ENCODE measurements around the gene PLPPR3.
A peak's percentile ranks its signal among the peaks of the same experiment; 100 is the strongest.
"Not testable (repeated sequence)": the region's sequence is repeated elsewhere in the genome, so short reads cannot be mapped to it uniquely, and the experiment has no call there.

The PLPPR3 gene

DNA sequence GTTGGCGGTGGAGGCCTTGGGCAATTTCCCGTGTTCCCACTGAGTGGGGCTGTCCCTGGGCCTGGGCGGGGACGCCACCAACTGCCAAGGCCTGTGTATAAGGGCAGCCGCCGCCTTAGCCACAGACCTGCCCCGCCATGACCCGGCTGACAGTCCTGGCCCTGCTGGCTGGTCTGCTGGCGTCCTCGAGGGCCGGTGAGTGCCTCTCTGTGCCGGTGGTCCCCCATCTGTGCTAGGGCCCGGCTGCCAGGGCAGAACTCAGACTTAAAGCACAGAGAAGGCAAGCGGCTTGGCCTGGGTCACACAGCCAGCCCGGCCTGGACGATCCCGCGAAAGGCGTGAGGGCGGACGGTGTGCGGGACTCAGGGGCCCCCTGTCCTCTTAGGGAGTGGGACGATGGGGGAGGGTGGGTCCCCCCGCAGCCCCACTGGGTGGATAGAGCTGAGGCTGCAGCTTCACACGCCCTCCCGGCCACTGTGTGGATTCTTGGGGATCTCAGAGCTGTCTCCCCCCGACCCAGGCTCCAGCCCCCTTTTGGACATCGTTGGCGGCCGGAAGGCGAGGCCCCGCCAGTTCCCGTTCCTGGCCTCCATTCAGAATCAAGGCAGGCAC, 6.1 kb upstream of the PLPPR3 start, which contains the start of gene AZU1:
Gene AZU1, plus strand, starts transcription at position 128 of the 612 bp plus-strand sequence. Its CDS starts 10 bp downstream, at position 138.
- DNase-seq (ENCODE audit: low spot score): no peak

DNA sequence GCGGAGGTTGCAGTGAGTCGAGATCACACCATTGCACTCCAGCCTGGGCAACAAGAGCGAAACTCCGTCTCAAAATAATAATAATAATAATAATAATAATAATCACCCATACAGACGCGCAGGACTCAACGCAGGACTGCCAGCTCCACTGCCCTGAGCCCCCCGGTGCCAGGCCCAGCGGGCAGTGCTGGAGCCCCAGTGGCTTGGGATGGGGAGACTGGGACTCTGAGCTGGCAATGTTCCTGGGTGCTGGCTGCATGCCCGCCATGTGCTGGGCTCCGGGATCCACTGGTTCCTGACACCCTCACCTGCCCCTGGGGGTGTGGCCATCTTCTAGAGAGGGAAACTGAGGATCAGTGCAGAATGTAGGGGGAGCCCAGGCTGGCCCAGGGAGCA, 5.6 kb upstream of the PLPPR3 start:
- DNase-seq (ENCODE audit: low spot score): no peak

DNA sequence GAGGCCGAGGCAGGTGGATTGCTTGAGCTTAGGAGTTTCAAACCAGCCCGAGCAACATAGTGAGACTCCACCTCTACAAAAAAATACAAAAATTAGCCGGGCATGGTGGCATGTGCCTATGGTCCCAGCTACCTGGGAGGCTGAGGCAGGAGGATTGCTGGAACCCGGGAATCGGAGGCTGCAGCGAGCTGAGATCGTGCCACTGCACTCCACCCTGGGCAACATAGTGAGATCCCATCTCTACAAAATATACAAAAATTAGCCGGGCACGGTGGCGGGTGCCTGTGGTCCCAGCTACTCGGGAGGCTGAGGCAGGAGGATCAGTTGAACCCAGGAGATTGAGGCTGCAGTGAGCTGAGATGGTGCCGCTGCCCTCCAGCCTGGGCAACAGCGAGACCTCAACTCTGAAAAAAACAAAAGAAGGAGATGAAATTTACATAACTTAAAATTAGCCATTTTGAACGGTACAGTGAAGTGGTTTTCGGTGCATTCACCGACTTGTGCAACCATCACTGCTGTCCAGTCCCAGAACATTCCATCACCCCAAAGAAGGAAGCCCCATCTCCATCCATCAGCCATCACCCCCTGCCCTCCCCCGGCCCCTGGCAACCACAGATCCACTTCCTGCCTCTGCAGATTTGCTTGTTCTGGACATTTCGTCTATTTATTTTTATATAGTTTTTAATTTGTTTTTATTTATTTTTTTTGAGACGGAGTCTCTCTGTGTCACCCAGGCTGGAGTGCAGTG, 4.3 kb upstream of the PLPPR3 start:
- DNase-seq (ENCODE audit: low spot score): no peak

DNA sequence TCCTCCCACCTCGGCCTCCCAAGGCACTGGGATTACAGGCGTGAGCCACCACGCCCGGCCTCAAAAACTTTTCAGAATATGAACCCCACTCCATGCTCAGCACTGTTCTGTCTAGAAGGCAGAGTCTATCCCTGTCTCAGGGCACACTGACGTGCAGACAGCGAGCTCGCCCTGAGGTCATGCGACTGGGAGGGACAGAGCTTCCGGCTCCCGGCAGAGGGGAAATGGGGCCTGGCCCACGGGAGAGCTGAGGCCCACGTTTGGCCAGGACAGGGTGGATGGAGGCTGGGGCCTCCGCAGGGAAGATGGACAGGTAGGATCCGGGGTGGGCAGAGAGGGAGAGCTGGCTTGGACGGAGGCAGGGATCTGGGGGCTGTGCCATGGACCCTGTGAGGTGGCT, 3.1 kb upstream of the PLPPR3 start:
- no peak for DNase-seq (ENCODE audit: low spot score)

DNA sequence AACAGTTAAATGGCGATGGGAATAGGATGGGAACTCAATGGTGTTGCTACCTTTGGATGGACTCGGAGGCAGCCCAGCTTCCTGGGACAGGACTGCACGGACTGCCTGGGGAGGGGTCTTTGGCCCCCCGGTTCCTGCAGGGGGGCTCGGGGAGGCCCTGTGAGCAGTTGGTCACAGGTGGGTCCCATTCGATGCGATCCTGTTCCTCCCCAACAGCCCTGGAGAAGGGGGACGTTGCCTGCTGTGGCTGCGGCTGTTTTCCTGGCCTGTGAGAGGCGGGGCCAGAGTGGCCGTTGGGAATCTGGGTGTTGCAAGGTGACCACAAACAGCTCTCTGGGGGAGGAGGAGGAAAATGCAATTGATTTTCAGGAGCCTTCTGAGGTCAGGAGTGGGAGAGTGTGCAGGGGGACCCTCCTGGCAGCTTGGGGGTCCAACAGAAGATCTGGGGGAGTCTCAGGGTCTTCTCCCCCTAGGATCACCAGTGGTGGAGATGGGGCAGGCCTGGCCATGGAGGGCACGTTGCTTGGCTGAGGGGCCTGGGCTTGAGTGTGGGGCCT, 1.9 kb upstream of the PLPPR3 start:
- no peak for DNase-seq (ENCODE audit: low spot score)

DNA sequence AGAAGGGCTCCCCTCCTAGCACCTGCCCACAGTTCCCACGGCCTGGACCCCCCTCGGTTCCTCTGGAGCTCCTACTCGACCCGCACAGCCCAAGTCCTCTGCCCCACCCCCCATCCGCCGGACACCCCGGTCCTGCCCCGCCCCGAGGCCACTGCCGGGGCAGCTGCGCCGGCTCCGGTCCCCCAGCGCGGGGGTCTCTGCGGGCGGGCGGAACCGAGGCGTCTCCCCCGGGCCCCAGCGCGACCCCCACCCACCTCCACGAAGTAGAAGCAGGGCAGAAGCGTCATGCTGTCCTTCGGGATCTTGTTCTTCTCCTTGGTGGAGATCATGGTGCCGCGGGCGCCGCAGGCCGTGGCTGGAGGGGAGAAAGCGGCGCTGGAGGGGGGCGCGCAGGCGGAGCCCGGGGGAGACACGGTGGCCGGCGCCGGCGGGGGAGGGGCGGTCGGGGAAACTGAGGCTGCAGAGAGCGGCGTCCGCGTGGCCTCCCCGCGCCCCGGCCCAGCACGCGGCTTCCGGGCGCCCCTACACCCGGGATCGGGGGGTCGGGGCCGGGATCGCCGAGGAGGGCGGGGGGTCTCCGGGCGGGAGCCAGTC, 427 bp downstream of the PLPPR3 start:
- peak; percentile 71 for DNase-seq (ENCODE audit: low spot score)

DNA sequence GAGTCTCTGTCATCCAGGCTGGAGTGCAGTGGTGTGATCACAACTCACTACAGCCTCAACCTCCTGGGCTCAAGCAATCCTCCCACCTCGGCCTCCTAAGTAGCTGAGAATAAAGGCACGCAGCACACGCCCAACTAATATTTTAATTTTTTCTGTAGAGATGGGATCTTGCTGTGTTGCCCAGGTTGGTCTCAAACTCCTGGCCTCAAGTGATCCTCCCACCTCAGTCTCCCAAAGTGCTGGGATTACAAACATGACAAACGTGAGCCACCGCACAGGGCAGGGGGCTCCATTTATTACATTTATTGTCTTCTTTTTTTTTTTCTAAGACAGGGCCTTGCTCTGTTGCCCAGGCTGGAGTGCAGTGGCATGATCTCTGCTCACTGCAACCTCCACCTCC, 1.5 kb downstream of the PLPPR3 start:
- DNase-seq (ENCODE audit: low spot score): not testable (repeated sequence)

DNA sequence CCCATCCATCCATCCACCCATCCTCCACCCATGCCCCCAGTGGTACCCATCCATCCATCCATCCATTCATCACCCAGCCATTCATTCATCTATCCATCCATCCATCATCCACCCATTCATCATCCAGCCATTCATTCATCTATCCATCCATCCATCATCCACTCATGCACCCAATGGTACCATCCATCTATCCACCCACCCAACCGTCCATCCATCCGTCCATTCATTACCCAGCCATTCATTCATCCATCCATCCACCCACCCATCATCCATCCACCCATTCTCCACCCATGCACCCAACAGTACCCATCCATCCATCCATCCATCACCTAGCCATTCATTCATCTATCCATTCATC, 5.3 kb downstream of the PLPPR3 start:
- no peak for DNase-seq (ENCODE audit: low spot score)

DNA sequence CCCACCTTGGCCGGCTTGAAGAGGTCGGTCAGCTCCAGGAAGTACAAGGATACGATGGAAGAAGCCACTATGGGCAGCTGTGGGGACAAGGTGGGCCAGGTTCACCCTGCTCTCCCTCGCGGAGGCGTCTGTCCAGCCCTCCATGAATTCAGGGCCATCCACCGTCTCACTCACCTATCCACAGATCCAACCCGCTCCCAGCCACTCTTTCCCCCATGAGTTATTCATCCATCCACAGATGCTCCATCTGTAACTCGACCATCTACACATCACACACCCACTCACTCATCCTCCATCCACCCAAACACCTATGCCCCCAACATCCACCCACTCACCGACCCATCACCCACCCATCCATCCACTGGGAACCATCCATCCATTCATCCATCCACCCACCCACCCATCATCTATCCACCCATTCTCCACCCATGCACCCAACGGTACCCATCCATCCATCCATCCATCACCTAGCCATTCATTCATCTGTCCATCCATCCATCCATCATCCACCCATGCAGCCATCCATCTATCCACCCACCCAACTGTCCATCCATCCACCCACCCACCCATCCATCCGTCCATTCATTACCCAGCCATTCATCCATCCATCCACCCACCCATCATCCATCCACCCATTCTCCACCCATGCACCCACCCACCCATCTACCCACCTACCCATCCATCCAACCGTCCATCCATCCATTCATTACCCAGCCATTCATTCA, 5.8 kb downstream of the PLPPR3 start:
- no peak for DNase-seq (ENCODE audit: low spot score)

DNA sequence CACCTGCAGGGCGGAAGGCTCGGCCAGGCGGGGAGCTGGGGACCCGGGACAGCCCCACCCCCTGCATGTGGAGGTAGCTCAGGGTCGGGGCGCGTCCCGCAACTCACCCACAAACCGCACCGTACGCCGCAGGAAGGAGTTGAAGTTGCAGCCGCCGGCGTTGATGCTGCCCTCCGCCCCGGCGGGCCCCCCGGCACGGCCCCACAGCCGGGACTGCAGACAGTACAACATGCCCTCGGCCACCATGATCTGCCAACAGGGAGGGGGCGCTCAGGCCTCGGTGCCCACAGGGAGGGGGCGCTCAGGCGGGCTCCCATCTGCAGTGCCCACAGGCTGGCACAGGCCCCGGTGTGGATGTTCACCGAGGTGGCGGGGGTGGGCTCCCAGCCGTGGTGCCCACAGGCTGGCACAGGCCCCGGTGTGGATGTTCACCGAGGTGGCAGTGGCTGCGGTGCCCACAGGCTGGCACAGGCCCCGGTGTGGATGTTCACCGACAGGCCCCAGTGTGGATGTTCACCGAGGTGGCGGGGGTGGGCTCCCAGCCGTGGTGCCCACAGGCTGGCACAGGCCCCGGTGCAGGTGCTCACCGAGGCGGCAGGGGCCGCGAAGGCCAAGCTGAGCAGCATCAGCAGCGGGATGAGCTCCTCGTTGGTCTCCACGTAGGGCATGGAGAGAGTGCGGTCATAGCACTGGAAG, 6.5 kb downstream of the PLPPR3 start:
- DNase-seq (ENCODE audit: low spot score): no peak

DNA sequence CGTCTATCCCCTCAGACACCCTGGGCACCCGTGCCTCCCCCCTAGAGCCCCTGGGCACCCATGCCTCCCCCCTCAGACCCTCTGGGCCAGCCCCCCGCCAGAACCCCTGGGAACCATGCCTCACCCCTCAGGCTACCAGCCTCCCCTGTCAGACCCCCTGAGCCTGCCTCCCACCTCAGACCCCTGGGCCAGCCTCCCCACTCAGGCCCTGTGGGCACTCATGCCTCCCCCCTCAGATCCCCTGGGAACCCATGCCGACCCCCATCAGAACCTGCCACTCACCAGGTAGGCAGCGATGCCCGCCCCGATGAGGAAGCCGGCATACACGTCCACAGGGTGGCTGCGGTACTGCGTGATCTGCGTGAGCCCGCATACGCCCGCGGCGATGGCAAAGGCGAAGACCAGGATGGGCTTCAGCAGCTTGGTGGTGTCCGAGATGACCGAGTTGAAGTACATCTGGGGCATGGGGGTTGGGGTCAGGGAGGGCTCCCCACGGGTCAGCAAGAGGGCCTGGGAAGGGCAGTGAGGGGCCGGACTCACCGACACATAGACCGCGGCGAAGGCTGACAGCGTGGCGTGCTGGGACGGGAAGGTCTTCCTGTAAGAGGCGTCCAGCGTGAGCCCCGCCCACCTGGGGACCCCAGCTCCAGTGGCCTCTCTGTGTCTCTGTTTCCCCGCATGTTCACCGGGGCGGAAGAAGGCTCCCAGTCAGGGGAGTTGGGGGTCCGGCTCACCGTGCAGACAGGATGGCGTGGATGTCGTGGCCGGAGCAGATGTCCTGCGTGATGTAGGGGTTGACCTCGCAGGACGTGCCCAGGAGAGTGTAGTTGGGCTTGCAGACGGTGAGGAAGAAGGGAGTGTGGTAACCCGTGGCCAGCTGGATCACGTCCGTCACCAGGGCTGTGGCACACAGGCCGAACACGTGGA, 7.3 kb downstream of the PLPPR3 start:
- no peak for DNase-seq (ENCODE audit: low spot score)

DNA sequence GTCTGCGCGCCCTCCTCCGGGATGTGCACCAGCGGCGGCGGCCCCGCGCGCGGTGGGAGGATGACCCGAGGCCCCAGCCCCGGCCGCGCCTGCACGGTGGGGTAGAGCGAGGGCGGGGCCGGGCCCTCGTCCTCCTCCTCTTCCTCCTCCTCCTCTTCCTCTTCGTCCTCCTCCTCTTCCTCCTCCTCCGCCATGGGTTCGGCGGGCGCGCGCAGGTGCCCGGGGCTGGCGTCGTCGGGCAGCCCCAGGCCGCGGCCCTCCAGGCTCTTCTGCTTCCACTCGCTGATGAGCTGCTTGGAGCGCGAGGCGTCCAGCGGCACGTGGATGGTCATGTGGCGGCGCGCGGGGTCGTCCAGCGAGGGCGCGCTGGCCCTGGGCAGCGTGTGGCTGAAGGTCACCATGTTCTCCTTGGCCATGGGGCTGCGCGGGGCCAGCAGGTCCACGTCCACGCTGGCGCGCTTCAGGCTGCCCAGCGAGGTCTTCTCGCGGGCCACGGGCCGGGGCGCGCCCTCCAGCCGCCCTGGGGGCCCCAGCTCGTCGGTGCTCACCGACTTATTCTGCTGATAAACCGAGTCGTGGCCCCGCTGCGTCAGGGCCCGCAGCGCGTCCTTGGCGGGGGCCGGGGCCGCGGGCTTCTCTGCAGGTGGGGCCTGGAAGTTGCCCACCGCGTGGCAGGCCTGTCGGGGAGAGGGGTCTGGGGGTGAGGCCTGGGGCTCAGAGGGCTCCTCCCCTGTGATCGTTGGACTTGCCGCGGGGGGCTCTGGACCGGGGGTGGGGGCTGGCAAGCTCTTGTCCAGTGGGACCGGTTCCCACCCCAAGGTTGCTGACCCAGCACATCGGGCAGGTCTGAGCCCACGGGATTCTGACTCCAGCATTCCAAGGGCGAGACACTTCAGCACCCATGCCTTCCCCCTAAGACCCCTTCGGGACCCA, 8.3 kb downstream of the PLPPR3 start:
- DNase-seq (ENCODE audit: low spot score): no peak

DNA sequence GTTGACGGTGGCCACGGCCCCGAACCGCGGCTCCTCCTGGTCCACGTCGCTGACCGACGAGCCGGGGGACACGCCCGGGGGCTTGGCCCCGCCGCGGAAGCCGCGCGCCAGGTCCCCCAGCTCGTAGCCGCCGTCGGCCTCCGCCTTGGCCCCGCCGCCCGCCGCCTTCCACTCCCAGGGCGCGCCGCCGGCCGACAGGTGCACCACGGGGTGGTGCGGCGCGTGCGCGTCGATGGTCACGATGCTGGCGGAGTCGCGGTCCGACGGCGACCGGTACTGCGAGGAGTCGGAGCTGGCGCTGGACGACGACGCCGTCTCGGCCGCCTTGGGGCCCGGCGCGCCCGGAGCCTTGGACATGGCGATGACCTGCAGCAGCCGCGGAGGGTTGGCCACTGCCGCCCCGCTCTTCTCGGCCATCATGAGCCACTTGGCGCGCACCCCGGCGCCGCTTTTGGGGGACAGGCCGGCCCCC, 9.0 kb downstream of the PLPPR3 start:
- no peak for DNase-seq (ENCODE audit: low spot score)

DNA sequence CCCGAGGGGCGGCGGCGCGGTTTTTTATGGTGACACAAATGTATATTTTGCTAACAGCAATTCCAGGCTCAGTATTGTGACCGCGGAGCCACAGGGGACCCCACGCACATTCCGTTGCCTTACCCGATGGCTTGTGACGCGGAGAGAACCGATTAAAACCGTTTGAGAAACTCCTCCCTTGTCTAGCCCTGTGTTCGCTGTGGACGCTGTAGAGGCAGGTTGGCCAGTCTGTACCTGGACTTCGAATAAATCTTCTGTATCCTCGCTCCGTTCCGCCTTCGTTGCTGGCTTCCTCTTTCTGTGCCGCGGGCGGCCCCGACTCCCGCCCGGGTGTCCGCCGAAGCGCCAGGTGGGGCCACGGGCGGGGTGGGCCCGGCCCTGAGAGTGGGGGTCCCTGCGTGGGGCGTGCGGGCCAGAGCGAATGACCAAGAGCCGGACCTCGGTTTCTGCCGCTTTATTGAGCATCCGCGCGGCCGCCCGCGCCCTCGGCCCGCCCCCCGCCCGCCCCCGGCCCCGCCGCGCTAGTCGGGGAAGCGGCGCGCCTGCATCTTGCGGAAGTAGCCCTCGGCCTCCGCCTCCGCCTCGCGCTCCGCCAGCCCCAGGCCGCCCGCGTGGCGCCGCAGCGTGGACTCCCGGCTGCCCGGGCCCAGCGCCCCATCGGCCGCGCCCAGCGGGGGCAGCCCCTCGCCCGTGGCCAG, 9.6 kb downstream of the PLPPR3 start:
- no peak for DNase-seq (ENCODE audit: low spot score)

DNA sequence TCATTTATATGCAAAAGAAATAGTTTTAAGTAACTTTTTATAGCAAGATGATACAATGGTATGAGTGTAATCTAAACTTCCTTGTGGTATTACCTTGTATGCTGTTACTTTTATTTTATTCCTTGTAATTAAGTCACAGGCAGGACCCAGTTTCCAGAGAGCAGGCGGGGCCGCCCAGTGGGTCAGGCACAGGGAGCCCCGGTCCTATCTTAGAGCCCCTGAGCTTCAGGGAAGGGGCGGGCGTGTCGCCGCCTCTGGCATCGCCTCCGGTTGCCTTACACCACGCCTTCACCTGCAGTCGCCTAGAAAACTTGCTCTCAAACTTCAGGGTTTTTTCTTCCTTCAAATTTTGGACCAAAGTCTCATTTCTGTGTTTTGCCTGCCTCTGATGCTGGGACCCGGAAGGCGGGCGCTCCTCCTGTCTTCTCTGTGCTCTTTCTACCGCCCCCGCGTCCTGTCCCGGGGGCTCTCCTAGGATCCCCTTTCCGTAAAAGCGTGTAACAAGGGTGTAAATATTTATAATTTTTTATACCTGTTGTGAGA, 10.2 kb downstream of the PLPPR3 start:
- DNase-seq (ENCODE audit: low spot score): no peak

DNA sequence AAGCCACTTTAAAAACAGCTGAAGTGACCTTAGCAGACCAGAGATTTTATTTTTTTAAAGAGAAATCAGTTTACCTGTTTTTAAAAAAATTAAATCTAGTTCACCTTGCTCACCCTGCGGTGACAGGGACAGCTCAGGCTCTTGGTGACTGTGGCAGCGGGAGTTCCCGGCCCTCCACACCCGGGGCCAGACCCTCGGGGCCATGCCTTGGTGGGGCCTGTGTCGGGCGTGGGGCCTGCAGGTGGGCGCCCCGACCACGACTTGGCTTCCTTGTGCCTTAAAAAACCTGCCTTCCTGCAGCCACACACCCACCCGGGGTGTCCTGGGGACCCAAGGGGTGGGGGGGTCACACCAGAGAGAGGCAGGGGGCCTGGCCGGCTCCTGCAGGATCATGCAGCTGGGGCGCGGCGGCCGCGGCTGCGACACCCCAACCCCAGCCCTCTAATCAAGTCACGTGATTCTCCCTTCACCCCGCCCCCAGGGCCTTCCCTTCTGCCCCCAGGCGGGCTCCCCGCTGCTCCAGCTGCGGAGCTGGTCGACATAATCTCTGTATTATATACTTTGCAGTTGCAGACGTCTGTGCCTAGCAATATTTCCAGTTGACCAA, 10.8 kb downstream of the PLPPR3 start:
- DNase-seq (ENCODE audit: low spot score): no peak

DNA sequence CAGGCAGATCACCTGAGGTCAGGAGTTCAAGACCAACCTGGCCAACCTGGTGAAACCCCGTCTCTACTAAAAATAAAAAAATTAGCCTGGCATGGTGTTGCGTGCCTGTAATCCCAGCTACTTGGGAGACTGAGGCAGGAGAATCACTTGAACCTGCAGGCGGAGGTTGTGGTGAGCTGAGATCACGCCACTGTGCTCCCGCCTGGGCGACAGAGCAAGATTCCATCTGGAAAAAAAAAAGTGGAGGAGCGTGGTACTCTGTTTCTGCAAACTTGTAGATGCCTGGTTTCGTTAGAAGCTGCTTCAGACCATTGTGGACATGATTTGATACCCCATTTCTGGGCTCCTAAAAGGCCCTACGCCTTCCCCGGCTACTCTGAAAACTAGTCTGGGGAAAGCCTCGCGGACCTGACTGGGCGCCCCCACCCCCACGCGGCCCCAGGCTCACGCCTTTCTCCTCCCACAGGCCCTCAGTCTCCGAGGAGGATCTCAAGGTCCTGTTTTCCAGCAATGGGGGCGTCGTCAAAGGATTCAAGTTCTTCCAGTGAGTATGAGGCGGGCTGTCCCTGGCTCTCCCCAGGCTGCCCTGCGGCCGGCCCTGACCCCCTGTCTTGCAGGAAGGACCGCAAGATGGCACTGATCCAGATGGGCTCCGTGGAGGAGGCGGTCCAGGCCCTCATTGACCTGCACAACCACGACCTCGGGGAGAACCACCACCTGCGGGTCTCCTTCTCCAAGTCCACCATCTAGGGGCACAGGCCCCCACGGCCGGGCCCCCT, 11.5 kb downstream of the PLPPR3 start:
- no peak for DNase-seq (ENCODE audit: low spot score)

DNA sequence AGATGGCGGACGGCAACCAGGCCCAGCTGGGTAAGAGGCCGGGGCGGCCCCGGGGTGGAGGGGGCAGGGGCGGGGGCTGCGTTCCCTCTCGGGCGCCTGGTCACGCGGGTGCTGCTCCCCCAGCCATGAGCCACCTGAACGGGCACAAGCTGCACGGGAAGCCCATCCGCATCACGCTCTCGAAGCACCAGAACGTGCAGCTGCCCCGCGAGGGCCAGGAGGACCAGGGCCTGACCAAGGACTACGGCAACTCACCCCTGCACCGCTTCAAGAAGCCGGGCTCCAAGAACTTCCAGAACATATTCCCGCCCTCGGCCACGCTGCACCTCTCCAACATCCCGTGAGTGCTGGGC, 13.4 kb downstream of the PLPPR3 start:
- DNase-seq (ENCODE audit: low spot score): no peak

Measured in ecto neural progenitor cell (in vitro differentiated cells).